GM19240 (cell line): ENCODE data around the gene CDKN2A.

Experiments used
- DNase-seq: peaks from one replicate; pipeline ENCODE4 v3.0.0; 2011; ENCODE audit warnings: low spot score; ENCODE audit not compliant: insufficient read length

The CDKN2A gene

DNA sequence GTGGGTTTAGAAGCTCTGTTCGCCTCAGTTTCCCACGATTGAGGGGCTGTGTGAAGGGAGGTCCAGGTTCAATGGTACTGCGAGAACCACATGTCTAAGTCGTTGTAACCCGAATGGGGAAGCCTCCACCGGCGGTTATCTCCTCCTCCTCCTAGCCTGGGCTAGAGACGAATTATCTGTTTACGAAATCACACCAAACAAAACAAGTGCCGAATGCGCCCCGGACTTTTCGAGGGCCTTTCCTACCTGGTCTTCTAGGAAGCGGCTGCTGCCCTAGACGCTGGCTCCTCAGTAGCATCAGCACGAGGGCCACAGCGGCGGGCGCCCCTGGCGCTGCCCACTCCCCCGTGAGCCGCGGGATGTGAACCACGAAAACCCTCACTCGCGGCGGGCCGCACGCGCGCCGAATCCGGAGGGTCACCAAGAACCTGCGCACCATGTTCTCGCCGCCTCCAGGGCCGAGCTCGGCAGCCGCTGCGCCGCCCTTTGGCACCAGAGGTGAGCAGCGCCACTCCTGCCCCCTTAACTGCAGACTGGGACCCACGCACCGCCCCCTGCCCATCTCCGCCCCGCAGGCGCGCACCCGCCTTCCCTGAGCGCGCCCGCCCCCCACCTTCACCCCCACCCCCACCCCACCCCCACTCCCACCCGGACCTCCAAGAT is at the start of gene CDKN2A:
Gene CDKN2A (minus strand): TSS at position 500 of the 663 bp plus-strand sequence.
- no peak for DNase-seq

DNA sequence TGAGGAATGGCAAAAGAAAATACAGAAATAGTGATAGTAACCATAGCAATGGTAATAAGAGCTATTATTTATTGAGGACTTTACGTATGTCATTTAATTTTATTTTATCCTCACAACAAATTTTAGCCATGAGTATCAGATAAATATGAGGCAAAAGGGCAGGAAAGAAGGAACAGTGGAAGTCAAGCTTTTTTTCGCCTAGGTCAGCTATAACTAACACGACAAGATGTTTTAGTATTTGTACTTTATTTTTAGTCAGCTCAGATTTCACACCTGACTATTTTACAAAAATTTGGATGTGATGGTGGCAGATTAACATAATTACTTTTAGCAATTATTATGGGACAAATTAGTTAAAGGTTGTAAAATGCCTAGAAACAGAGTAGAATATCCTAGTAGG is 49.7 kb upstream of the CDKN2A start:
- DNase-seq: no peak

DNA sequence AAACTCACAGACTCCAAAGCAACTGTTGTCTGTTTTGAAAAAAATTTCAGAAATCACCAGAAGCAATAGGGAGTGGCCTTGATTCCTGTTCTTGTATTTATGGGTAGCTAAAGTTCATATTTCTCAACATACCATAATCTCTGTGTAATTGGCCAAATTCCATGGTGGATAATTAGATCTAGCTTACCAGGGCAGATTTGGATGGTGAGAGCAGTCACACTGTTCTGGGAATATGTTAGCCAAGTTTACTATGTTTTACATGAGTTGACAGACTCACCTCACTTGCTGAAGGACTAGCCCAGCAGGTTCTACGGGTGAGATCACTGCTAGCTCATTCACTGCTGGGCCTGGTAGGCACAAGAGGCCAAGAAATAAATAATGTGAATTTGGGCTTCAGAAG is 47.6 kb upstream of the CDKN2A start:
- no peak for DNase-seq

DNA sequence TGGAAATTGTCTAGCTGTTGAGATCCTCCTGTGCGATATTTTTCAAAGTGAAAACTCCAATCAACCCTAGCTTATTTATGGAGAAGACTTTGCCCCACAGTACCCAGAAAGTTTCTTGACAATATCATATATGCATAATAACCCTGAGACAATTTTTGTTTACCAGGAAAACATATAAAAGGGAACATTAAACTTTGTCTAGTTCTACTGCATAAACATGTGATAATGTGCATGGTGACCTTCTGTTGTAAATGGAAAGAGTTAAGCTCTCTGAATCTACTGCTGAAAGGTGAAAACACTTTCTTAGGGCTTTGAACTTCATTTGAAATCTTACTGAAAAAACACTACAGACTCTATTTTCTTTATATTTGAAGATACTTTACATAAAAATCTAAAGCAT is 47.2 kb upstream of the CDKN2A start:
- DNase-seq: no peak

DNA sequence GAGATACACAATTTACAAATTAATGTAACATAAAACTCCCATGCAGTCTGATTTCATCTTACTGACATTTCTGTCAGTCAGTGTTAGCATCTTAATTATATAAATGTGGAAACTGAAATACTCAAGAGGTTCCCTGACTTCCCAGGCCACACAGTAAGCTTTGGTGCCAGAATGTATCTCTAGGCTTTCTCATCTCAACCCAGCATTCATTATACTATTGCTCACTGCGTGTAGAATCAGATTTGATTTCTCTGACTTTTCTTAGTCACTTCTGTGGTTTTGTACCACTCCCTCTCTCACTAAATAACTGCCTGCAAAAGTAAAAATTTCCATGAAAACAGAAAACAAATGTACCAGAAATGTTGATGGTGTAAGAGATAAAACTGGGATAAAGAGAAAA is 46.6 kb upstream of the CDKN2A start:
- DNase-seq: no peak

DNA sequence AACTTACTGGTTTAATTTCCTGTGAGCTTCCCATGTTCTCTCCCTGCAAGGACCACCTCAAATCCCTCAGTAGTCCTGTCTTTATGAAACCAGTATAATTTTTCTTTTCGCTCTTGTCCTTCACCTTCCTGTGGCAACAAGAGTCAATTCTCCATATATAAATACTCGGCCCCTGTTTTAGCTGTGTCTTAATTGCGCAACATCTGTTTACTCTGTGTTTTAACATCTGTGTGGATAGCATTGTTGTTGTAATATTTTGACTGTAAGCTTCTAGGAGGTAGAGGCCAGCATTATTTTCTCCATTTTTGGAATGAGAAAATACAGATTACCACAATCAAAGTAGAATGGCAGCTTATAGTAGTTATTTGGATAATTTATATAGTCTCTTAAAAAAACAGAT is 45.1 kb upstream of the CDKN2A start:
- DNase-seq: no peak

DNA sequence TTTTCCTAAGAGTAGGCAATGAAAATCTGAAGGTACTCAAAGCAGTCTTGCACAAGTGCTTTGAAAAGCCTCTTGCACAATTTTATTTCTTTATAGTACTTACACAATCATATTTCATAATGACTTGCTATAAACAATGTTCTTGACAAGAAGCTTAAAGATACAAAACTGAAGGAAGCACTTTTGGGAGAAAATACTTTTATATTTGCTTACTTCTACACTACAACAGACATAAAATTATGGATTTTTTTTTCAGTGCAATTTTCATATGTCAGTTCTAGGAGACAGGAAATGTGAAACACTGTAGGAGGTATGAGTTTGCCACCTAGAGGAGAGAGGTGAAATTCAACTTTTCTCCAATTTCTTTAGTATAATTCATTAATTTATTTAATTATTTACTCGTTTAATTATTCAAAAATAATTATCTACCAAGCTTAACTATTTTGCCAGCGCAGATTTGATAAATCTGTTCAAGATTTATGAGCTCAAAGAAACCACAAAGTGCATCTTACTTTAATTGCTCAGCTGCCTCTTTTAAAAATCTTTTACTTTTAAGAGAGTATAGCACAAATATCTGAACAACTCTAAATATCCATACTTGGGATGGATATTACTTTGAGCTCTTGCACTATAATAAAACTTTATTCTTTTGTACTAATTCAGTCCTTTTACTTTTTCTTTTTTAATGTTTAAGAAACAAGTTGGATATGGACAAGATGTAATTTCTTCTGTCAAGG is 43.9 kb upstream of the CDKN2A start:
- no peak for DNase-seq

DNA sequence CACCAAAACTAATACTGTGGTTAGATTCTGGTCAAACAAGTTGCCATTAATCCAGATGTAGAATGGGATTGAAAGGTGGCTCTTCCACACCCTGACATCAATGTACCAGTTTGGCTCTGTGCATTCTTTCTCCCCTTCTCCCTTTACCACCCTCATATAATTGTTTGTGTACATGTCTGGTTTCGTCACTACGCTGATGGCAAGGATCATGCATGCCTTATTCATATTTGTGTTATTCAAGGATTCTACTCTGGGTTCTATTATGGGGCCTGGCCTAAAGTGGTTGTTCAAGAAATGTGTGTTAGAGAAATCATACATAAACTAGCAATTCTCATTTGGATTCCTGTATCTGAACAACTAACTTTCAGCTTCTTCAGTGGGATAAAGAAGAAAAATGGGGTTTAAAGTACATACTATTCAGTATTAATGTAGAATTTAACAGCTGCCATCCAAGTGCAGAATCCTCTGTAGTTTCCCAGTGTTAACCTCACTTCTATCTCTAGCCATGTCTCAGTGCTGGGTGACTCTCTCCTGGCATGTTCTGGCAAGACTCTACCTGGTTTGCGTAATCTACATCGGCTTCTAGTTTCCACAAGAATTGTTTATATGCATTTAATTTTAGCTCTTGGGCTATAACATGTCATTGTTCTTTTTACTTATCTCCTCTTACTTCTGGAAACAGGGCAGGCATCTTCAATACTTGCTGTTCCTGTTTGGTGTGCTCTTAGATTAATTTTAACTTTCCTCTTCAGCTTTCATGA is 42.9 kb upstream of the CDKN2A start:
- DNase-seq: no peak

DNA sequence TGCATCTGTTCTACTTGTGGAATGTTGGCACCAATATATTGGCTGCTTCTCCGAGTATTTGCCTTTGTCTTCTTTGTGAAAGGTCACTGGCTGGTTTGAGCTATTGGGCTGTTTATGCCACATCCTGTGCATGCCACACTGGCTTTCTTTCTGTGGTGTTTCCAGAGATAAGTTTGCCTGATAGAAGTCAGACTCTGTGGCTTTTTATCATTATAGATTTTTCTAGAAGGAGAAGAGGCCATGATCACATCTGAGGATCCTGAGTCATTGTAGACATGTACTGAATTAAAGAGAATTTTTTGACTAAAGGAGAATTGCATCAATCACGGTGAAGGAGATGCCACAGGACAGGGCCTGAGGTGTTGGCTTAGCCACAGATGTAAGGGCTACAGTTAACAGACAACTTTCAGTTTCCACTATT is 41.4 kb upstream of the CDKN2A start:
- no peak for DNase-seq

DNA sequence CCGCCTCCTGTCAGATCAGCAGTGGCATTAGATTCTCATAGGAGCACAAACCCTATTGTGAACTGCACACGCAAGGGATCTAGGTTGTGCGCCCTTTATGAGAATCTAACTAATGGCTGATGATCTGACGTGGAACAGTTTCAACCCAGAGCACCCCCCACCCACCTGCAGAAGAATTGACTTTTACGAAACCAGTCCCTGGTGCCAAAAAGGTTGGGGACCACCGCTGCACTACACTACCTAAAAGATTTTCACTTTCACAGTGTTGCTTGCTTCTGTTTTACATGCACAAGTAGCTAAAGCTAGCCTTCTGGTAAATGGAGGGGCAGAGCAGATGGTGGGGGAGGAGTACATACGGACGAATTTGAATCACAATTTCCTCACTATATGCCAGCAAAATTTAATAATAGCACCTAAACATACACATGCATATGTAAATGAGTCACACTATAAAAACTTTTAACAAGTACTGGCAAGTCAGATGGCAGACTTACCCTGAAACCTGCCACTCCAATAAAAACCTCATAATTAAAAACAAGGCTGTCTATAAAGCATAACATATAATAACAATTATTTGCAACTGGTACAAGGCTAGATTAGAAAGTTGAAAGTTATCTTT is 38.9 kb upstream of the CDKN2A start:
- no peak for DNase-seq

DNA sequence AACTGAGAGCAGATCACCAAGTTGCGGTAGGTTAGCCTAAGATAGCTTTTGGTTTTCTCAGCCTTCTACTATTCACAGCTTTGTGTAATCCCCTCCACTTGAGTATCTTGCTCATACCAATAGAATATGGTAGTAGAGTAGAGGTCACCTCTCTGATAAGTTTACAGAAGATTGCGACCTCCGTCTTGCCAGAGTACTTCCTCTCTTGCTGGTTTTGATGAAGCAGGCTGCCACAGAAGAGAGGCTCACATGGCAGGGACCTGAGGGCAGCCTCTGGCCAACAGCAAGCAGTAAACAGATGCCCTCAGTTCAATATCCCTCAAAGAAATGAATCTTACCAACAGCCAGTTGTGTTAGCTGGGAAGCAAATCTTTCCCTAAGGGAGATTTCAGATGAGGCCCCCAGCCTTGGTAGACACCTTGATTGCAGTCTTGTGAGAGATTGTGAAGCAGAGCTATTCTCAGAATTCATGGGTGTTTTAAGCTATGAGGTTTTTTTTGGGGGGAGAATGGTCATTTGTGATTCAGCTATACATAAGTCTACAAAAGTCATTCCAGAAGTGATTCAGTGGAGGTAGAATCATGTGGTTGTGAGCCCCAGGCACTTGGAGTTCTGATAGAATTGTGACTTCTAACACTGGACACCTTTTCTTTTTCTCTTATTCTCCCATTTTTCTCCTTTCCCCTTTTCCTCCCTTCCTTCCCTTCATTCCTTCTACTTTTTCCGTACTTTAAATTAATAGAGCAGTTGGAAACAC is 37.6 kb upstream of the CDKN2A start:
- no peak for DNase-seq

DNA sequence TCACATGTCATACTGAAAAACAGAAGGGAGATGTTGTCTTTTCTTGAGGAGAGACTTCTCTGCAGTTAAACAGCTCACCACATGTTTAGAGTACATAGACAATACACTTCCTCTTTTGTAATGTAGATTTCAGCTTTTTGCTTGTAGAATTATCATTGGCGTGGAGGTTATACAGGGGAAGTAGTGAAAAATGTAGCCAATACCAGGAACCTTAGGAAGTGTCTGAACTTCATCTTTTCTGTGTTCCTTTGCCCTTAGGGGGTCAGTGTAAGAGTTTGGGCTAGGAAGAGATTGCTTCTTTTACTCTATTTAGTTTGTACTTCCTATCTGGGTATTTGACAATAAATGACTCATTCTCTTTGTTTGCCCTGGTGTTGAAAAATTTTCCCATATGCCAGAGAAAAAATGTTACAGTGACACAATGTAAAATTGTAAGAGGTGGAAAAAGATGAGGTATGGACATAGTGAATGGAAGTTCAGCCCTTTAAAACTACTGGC is 36.0 kb upstream of the CDKN2A start:
- no peak for DNase-seq

DNA sequence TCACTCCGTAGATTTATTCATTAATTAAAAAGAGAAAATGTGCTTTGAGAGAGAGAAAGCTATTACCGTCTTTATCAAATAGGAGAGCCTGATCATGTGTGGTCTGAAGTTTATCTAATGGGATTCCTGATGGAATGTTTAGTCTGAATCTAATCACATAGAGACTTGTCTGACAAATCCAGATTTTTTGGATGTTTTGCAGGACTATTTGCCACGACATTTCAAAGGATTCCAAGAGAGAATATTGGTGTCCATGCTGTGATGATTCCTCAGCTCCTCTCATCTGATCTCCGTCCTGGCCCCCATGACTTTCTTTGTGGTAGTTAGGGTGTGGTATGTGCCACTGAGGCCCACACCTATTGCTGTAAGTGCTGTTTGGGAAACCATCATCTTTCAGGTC is 35.0 kb upstream of the CDKN2A start:
- DNase-seq: no peak

DNA sequence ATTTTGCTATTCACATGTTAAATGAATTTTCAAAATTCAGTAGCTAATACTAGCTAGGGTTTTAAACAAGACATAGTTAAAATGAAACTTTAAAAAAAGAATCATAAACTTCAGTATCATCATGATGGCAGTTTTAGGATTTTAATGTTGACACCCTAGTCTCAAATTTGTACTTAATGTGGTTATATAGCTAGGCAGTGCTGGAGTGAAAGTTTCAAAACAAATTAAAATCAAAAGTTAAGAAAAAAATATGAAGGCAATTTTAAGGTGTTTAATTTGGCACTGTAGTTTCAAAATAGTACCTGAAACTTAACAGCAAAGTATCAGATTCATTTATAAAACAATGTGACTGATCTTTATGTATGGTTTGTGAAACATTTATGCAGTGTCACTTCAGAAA is 34.2 kb upstream of the CDKN2A start:
- DNase-seq: no peak

DNA sequence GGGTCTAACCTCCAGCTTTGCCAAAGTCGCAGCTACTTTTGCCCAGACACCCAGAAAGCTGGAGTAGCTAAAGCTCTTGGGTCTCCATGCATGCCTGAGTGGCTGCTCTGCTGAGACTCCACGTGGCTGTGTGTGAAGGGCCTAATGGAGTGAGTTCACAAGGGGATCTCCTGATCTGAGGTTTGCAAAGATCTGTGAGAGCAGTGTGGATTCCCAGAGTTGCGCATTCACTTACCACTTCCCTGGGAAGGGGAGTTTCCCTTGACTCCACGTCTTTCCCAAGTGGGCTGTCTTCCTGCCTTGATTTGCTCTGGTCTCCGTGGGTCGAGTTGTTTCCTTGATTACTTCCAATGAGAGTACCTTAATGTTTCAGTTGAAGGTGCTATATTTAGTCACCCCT is 32.5 kb upstream of the CDKN2A start:
- DNase-seq: no peak

DNA sequence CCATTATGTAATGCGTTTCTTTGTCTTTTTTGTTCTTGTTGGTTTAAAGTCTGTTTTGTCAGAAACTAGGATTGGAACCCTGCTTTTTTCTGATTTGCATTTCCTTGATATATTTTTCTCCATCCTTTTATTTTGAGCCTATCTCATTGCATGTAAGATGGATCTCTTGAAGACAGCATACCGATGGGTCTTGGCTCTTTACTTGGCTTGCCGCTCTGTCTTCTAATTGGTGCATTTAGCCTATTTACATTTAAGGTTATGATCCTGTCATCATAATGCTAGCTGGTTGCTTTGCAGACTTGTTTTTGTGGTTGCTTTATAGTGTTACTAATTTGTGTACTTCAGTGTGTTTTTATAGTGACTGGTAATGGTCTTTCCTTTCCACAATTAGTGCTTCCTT is 28.2 kb upstream of the CDKN2A start:
- DNase-seq: no peak

DNA sequence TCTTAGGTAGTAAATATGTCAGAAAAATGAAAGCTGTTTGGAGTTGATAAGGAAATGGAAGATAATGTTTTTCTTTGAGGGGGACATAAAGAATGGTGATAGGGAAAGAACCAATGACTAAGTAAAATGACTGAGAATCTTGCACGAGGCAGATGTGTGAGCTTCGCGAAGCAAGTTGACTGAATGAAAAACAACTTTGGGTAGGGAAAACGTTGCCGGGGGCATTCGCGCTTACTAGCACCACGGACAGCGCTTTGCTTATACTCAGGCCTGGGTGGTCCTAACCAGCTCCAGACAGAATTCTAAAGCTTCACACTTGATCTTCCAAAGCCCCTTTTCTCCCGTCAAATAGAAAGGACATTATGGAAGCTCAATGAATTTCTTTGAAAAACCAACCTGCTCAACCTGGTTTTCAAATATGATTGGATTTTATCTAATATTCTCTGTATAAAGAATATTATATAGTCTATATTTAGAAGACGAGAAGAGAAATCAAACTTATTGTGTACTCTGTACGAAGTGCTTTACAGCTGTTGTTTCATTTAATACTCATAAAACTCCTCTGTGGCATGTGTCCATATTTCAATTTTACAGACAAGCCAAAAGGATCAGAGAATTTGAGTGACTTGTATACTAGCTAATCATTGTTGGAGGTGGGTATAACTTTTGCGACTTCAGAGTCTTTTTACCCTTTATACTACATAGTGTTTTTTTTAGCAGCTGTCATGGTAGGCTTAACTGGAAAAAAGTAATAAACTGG is 16.9 kb upstream of the CDKN2A start:
- DNase-seq: no peak

DNA sequence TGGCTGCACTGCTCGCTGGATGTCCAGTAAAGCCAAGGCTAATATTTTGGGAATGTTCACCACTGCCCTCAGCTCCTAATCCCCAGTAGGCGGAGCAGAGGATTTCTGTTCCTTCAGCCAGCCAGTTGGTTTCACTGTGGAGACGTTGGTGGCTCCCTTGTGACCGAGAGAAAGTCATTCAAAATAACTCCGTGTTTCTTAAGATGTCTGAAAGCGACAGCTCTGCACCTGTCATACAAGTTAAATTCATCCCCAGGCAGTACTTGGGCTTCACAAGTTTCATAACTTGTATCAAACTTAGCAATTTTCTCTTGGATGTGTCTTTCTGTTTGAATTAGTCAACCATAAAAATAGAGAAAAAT is 15.3 kb upstream of the CDKN2A start:
- DNase-seq: no peak

DNA sequence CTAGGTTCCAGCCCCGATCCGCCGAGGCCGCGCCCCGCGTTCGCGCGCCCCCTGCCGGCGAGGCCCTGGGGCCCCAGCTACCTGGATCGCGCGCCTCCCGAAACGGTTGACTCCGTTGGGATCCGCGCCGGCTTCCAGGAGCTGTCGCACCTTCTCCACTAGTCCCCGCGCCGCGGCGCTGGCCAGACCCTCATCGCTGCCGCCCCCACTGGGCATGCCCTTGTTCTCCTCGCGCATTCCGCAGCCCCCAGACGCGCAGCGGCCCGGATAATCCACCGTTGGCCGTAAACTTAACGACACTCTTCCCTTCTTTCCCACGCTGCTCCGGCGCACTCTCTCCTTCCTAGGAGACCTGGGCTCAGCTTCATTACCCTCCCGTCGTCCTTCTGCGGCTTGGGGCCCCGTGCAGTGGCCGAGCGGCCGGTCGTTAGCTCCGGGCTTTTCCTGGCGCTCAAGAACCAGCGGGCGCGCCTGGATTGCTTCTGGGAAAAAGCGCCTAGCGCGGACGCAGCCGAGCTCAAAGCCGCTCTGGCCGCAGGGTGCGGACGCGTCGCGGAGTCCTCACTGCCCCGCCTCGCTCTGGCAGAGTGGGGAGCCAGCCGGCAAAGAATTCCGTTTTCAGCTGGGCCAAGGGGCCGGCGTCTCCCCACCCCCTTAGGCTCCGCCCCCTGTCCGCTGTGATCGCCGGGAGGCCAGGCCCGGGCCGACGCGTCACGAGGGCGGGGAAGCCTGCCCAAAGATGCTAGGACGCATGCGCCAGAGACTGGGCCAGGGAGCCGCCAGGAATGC is 14.7 kb upstream of the CDKN2A start, which contains the start of gene CDKN2B:
Gene CDKN2B (minus strand): TSS at position 589 of the 789 bp plus-strand sequence. CDS start 352 bp downstream, at position 237.
- peak; percentile 56 for DNase-seq

DNA sequence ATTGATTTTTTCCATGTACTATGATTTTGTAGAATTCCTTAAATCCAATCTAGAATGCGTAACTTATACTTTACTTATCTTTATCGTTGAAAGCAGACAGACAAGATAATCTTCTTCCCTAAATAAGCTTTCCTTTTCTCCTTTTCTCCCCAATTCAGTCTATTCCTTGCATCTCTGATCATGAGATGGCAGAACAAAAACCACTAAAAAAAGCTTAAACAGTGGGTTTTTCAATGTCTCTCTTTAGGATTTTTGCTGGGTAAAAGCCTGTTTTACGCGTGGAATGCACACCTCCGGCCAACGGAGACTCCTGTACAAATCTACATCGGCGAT is 14.2 kb upstream of the CDKN2A start:
- DNase-seq: no peak
